ENCODE results near the gene ZNF217.
"Not testable (repeated sequence)": the region's sequence is repeated elsewhere in the genome, so short reads cannot be mapped to it uniquely, and the experiment has no call there.

Gene ZNF217

GRCh38 chr20:53593466-53594007, at the start of gene ZNF217:
TSS of gene ZNF217 (minus strand) at chr20:53593839. CDS start at chr20:53582826, 11,013 bp downstream.
- peak; percentile 53 for DNase-seq (ENCODE audit: low spot score)

GRCh38 chr20:53643031-53643832, 49.6 kb upstream of the ZNF217 start:
- no peak for DNase-seq (ENCODE audit: low spot score)

- DNase-seq (ENCODE audit: low spot score): no peak
Observed at GRCh38 chr20:53642196-53643030, 48.8 kb upstream of the ZNF217 start.

GRCh38 chr20:53639647-53640440, 46.2 kb upstream of the ZNF217 start:
- no peak for DNase-seq (ENCODE audit: low spot score)

GRCh38 chr20:53639128-53639527, 45.5 kb upstream of the ZNF217 start:
- no peak for DNase-seq (ENCODE audit: low spot score)

DNA sequence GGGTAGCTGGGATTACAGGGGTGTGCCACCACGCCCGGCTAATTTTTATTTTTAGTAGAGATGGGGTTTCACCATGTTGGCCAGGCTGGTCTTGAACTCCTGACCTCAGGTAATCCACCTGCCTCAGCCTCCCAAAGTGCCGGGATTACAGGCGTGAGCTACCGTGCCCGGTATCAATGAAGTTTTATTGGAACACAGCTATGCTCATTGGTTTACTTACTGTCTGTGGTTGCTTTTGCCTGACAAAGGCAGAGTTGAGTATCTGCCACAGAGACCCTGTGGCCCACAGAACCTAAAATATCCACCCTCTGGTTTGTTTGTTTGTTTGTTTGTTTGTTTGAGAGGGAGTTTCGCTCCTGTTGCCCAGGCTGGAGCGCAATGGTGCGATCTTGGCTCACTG, 43.7 kb upstream of the ZNF217 start:
- DNase-seq (ENCODE audit: low spot score): not testable (repeated sequence)

DNA sequence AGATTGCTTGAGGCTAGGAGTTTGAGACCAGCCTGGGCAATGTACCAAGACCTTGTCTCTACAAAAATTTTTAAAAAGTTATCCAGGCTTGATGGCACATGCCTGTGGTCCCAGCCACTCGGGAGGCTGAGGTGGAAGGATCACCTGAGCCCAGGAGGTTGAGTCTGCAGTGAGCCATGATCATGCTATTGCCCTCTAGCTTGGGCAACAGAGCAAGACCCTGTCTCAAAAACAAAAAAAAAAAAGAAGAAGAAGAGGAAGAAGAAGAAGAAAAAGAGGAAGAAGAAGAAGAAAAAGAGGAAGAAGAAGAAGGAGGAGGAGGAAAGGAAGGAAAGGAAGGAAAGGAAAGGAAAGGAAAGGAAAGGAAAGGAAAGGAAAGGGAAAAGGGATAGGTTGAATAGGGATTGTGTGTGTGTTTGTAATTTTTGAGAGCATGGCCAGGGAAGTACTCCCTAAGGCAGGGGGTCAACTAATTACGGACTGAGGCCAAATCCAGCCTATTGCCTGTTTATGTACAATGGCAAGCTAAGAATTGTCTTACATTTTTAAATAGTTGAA, 43.0 kb upstream of the ZNF217 start:
- no peak for DNase-seq (ENCODE audit: low spot score)

GRCh38 chr20:53635221-53635620, 41.6 kb upstream of the ZNF217 start:
- DNase-seq (ENCODE audit: low spot score): no peak

DNA sequence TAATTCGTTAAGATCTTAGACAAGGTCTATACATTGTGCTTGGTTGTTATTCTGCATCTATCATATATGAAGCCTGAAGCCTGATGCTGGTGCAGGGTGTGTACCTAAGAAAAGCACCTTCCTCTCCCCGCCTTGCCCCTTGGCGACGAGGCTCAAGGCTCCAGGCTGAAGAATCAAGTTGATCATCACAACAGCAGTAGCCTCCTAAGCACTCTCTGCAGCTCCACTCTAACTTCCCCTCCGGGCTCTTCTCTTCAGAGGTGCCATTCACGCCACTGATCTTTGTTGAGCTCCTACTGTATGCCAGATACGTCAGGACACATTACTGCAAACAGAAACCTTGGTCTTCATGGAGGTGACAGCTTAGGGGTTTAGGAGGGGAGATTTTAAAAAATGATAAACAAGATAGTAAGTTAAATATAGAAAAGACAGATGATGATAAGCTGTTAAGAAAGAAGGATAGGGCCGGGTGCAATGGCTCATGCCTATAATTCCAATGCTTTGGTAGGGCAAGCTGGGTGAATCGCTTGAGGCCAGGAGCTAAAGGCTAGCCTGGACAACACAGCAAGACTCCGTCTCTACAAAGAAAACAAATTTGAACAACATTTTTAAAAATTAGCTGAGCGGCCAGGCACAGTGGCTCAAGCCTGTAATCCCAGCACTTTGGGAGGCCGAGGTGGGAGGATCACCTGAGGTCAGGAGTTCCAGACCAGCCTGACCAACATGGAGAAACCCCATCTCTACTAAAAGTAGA, 38.4 kb upstream of the ZNF217 start:
- no peak for DNase-seq (ENCODE audit: low spot score)

DNA sequence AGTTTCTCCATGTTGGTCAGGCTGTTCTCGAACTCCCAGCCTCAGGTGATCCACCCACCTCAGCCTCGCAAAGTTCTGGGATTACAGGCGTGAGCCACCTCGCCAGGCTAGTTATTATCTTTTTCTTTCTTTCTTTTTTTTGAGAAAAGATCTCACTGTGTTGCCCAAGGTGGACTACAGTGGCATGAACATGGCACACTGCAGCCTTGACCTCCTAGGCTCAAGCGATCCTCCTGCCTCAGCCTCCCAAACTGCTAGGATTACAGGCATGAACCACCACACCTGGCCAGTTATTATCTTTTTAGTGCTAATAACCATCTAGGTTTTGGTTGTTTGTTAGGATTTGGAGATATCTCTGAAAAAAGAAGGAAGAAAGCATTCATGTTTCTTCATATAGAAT, 35.8 kb upstream of the ZNF217 start:
- no peak for DNase-seq (ENCODE audit: low spot score)

- DNase-seq (ENCODE audit: low spot score): not testable (repeated sequence)
Observed at GRCh38 chr20:53628758-53629157, 35.1 kb upstream of the ZNF217 start.

GRCh38 chr20:53628076-53628475, 34.4 kb upstream of the ZNF217 start:
- DNase-seq (ENCODE audit: low spot score): no peak

- DNase-seq (ENCODE audit: low spot score): not testable (repeated sequence)
Observed at GRCh38 chr20:53627001-53627400, 33.4 kb upstream of the ZNF217 start.

- DNase-seq (ENCODE audit: low spot score): no peak
Observed at GRCh38 chr20:53626584-53626983, 32.9 kb upstream of the ZNF217 start.

- DNase-seq (ENCODE audit: low spot score): no peak
Observed at GRCh38 chr20:53625311-53626129, 31.9 kb upstream of the ZNF217 start.

DNA sequence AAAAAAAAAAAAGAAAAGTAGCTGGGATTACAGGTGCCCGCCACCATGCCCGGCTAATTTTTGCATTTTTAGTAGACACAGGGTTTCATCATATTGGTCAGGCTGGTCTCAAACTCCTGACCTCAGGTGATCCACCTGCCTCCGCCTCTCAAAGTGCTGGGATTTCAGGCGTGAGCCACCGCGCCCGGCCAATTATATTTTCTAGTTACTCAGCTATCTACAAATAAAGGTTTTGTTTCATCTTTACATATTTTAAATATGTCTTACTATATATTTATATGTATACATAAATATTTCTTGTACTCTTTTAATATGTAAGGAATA, 31.2 kb upstream of the ZNF217 start:
- DNase-seq (ENCODE audit: low spot score): not testable (repeated sequence)

GRCh38 chr20:53623454-53624211, 30.0 kb upstream of the ZNF217 start:
- DNase-seq (ENCODE audit: low spot score): peak; percentile 88

GRCh38 chr20:53623134-53623453, 29.5 kb upstream of the ZNF217 start:
- no peak for DNase-seq (ENCODE audit: low spot score)

DNA sequence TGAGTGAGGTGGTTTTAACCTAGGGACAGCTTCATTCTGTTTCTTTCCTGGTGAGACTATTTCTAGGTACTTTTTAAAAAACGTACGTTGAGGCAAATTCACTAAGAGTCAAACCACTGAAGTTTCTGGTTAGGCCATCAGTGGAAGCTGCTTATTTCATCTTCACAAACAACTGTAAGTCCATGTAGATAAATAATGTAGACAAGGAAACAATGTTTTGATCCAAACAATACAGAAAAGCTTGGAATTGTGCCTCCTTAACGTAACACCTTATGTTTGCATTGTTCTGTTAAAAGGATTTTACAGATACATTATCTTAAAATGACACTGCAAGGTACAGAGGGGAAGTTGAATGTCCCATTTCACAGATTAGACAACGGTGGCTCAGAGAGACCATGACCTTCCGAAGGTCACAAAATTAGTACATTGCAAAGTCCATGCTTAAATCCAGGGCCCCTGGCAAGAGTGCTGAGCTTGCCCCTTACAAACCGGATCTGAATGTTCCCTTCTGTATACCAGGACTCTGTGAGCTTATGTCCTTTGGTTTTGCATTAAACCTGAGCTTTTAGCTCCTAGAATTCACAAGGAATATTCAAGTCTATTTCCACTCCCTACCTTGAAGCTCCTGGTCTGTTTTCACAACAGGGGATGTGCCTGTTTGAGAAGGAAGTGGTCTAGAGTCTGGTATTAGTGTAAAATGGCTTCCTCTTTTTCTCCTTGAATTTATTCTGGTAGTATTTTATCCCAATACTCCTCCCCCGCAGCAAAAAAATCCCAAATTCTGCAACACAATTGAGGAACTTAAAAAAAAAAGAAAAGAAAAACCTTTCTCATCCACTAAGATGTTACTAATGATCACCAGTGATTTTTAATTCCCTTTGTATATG, 28.9 kb upstream of the ZNF217 start:
- no peak for DNase-seq (ENCODE audit: low spot score)
